NCI-H128 (cell line): ENCODE measurements around the gene RASSF3.
"Not testable (repeated sequence)": the region's sequence is repeated elsewhere in the genome, so short reads cannot be mapped to it uniquely, and the experiment has no call there.

Experiments
- DNase-seq: peaks from one replicate; lab custom pipeline; 2025; ENCODE audit not compliant: unreplicated experiment; lab: John Stamatoyannopoulos, UW

The RASSF3 gene

DNA sequence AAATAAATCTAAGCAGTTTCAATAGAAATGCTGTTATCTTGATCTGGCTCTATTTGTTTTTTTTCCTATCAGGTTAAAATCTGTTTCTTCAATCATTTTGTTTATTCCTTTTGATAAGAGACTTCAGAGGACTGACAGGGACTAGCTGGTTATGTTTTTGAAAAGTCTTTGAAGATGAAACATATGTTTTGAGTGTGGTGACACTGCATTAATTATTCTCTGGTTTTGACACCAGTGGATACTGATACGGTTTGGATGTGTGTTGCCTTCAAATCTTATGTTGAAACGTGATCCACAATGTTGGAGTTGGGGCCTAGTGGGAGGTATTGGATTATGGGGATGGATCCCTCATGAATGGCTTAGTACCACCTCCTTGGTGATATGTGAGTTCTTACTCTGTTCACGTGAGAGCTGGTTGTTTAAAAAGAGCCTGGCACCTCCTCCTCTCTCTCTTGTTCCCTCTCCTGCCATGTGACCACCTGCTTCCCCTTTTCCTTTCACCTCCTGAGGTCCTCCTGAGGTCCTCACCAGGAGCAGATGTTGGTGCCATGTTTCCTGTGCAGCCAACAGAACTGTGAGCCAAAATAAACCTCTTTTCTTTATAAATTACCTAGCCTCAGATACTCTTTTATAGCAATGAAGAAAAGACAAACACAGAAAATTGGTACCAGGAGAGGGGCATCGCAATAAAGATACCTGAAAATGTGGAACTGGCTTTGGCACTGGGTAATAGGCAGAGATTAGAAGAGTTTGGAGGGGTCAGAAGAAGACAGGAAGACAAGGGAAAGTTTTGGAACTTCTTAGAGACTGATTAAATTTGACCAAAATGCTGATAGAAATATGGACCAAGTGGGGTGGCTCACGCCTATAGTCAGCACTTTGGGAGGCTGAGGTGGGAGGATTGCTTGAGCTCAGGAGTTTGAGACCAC is 23.0 kb downstream of the RASSF3 start:
- DNase-seq = no peak

DNA sequence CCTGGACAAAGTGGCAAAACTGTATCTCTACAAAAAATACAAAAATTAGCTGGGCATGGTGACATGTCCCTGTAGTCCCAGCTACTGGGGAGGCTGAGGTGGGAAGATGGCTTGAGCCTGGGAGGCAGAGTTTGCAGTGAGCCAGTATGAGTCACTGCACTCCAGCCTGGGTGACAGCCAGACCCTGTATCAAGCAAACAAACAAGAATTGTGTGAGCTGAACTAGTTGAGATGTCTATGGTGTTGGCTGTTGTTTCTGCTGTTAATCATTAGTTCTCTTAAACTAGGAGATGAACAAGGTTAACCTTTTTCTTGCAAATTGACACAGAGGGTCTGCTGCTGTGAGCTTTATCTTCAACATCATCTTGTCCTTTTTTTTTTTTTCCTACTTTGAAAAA is 23.6 kb downstream of the RASSF3 start:
- DNase-seq = no peak

DNA sequence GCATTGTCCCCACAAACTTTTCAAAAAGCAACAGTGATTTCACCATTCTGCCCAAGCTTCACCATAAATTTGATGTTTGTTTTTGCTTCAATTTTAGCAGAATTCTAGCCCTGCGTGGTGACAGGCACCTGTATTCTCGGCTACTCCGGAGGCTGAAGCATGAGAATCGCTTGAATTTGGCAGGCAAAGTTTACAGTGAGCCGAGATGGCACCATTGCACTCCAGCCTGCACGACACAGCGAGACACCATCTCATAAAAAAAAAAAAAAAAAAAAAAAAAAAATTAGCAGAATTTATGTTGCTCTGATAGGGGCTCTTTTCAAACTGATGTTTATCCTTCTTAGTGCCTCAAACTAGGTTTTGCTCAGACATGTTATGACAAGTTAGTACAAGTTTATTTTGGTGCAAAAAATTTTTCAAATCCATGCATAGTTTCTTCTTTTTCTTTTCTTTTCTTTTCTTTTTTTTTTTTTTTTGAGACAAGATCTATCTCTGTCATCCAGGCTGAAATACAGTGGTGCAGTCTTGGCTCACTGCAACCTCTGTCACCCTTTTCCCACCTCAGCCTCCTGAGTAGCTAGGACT is 24.3 kb downstream of the RASSF3 start:
- no peak for DNase-seq

DNA sequence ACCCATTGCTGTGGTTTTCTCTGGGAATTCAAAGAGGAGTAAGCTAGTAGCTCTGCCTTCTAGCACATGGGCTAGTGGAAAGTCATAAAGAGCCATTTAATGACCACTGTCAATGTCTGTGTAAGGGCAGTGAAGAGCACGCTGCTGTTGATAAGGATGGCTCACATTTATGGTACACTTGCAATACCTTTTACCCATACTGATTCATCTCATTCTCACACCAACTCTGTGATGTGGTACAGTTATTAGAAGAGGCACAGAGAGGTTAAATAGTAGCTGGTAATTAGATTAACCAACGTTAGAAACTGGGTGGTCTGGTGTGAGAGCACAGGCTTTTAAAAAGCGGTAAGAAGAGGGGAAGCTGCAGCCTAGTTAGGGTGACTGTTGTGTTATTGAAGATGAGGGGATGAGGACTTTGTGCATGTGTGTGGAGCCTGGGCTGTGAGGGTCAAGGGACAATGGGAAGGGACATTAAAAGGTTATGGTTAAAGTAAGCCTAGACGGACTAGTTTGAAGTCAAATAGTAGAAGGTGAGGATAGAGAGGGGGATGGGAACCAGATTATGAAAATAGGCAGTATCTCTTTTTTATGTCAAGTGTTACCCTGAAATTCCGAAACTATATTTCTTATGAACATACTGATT is 25.2 kb downstream of the RASSF3 start:
- no peak for DNase-seq

DNA sequence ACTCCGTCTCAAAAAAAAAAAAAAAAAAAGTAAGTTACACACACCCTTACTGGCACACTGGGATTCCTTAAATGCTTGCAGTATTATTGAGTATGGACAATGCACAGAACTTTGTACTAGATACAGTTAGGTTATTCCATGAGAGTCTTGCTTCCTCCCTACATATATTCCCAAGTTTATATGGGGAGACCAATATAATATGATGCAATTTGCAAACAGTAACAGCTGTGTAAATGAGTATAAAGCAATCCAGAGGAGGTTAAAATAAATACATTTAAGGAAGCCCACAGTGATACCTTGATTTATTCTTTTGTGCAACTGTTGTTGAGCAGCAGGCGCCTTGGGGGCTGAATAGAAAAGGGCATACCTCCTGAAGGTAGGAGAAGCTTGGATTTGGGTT is 26.6 kb downstream of the RASSF3 start:
- no peak for DNase-seq

DNA sequence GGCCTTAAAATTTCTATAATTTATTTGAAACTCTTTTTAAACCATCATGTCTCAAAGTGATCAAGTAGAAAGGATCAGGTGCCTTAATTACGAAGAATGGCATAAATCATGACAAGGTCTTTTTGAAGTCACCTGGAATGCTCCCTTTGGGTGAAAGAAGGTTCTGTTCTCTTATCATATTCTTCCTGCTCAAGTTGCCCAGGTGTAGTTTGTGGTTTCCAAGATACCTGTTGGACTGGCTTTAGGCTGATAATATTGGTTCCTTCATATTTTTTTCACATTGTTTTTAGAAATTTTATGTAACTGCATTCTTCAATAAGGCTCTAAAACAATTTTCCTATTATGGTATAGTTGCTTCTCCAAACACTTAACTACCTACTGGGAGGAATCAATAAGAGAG is 29.2 kb downstream of the RASSF3 start:
- no peak for DNase-seq

DNA sequence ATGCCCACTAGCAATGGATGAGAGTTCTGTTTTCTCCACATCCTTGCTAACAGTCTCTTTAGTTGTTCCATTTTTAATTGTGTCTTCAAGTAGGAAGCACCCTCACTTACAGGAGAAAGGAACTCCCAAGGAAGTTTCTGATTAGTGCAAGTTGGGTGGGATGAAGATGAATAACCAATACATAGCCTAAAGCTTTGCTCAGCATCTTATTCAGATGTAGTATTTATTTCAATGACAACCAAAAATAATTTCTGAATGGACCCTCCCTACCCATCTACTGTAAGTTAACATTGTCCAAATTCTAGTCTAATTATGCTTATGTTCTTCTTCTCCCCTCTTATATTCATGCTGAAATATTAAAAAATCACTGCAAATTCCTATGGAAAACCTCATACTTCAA is 36.0 kb downstream of the RASSF3 start:
- DNase-seq = no peak

DNA sequence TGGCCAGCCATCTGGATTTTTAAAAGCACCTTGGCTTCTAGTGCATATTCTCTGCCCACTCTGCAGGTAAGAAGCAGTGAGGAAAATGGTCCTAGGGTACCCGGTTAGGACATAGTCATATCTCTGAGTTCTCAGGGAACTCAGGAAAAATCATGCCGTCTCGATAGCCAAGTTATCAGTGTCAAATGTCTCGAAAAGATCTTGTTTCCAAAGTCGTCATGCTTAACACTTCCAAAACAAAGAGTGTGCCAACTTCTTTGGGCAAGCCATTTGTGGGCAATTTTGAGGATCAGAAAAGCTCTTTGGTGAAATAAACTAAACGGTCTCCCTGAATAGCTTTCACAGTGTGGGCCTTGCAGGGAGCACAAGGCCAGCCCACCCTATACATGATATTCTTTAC is 39.2 kb downstream of the RASSF3 start:
- no peak for DNase-seq

DNA sequence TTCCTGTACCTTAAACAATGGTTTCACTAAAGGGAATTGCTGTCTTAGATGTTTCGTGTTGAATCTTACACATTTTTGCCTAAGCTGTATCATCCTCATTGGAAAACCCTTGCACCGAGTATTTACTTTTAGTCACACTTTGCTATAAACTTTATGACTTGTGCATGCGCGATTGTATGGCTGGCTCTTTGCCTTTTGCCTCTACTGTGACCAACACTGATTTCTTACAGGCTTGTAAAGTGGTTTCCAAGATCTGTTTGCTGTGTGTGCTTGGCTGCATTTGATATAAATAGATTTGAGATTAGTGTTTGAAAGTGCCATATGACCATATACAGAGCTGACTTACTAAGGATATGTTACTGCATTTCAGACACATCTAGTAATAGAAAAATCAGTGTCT is 40.5 kb downstream of the RASSF3 start:
- DNase-seq = no peak

DNA sequence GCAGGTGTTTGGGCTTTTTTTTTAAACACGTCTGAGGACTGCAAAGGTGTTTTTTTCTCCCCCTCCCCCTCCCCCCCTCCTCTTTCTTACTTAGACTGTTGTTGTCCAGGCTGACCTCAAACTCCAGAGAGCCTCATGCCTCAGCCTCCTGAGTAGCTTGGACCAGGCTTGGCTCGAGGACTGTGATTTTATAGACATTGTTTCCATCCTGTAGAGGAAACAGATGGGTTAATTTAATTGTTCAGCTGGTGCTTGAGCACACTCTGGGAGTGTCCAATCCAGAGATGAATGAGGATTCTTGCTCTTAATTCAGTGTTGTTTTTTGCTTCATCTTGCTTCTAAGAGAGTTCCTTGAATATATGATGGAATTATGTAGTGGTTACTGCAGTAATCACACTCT is 42.1 kb downstream of the RASSF3 start:
- DNase-seq = no peak

DNA sequence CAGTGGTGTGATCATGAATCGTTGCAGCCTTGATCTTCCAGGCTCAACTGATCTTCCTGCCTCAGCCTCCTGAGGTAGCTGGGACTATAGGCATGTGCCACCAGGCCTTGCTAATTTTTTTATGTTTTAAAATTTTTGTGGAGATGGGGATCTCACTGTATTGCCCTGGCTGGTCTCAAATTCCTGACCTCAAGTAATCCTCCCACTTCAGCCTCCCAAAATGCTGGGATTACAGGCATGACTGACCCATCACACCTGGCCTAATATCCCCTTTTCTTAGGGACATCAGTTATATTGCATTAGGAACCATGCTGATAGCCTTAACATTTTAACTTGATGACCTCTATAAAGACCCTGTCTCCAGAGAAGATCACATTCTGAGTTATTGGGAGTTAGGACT is 42.8 kb downstream of the RASSF3 start:
- DNase-seq = no peak

DNA sequence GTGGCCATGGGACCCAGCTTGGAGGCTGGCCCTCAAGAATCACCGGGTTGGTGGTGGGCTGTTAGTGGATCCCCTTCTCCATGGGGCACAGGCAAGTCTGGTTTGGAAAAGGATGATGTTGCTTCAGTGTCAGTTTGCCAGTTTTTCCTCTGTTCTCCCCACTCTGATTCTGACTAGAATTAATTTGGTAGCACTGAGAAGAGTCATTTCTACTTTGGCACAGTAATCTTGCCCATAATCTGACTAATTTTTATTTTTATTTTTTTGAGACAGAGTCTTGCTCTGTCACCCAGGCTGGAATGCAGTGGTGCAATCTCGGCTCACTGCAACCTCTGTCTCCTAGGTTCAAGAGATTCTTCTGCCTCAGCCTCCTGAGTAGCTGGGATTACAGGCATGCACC is 43.6 kb downstream of the RASSF3 start:
- DNase-seq = not testable (repeated sequence)

DNA sequence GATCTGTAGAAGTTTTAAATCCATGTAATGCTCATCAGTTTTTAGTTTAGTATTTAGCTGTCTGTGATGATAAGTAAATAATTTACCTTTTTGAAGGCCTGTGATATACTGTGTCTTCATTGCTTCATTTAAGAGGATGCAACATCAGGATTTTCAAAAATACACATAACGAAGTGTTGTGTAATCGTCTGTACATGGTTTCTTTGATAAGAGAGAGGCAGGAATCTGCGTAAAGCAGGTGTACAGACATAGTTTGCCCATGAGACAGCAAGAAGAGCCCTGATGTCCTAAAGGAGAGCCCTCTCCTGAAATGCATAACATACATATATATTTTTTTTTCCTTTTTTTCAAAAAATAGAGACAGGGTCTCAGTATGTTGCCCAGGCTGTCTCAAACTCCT is 44.8 kb downstream of the RASSF3 start:
- no peak for DNase-seq

DNA sequence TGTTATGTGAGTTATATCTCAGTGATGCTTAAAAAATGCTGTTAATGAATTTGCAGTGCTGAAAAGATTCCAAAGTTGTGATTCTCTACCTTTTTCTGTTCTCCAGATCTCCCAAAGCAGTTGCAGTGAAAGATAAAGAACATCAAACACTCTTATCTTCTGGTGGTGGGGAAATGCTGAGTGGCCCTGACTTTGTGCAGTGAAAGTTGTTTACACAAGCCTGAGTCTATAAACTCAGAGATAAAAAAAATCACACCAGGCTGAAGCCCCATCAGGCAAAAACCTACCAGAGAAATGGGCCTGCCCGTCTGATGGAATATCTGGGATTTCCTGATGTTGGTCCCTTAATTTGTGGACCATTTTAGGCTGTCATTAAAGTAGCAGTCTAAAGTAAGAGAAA is 46.1 kb downstream of the RASSF3 start:
- no peak for DNase-seq

DNA sequence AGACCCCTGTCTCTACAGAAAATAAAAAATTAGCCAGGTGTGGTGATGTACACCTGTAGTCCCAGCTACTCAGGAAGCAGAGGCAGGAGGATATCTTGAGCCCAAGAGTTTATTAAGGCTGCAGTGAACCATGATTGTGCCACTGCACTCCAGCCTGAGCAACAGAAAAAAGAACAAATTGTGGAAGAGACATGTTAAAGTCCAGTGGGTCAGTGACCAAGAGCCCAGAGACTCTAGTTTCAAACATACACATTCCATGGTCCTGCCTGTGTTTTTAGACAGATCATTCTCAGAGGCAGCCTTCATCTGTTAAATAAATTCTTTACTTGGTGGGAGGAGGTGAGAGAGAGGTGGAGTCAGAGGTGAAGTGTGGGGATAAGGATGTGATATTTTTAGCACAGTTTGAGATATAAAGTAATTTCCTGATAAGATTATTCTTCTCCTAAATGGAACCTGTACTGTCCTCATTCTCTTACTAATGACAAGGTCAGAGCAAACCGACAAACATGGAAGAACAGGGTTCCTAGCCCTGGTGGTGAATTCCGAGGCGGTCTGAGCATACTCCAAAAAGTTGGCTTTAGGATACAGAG is 48.7 kb downstream of the RASSF3 start:
- no peak for DNase-seq

DNA sequence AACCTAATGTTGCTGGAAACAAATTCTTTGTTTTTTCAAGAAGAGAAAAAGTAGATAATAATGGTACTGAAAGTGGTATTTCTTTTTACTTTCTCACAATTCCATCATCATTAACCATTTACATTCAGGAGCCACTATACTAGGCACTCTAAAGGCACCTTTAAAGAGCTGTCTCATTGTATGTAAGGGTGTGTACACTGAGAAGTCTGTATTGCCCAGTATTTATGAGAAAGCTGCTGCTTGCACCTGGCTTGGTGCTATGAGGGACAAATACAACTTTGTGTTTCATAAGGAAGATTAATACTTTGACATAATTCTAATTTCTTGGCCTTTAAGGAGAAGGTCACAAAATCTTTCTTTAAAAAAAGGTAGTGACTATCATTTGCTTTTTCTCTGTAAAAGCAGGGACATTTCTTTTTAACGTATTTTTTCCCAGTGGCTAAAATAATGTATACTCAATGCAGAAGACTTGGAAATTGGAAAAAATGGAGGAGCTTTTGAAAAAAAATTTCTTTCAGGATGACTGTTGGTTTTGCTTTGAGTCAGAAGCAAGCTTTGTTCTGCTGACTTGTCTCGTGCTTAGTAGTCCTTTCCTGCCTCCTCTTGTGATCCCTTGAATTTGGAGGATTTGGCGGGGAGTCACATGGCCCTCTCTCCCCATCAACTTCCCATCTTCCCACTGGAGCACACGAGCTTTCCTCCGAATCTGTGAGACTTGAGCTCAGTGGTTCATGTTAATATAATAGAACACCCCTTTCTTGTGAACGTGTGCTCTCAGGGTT is 50.1 kb downstream of the RASSF3 start:
- no peak for DNase-seq

DNA sequence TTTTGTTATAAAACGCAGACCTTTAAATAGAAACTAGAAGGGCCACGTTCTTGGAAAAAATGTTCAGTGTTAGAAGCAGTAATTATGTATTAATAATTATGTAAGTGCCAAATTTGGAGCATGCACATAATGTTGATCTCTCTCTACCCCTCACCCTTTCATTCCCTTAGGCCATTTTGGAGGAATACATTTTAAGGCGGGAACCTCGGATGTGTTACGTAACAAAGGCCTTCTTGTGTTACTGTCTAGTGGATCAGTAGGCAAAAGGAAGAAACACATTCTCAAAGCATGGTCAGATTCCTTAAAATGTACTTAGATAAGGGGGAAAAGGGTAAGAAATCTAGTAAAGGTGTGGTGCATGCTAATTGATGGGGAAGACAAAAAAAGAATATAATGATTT is 52.7 kb downstream of the RASSF3 start:
- DNase-seq = no peak

DNA sequence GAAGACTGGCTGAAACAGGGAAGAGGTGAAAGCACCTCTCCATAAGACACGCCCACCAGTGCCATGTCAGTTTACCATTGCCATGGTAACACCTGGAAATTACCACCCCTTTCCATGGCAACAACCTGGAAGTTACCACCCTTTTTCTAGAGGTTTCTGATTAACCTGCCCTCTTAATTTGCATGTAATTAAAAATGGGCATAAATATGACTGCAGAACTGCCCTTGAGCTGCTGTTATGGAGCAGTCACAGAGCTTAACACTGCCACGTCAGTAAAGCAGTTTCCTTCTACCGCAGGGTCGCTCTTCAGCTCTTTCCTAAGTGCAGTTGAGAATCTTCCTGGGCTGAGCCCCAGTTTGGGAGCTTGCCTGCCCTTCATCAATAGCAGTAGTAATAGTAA is 55.2 kb downstream of the RASSF3 start:
- no peak for DNase-seq

DNA sequence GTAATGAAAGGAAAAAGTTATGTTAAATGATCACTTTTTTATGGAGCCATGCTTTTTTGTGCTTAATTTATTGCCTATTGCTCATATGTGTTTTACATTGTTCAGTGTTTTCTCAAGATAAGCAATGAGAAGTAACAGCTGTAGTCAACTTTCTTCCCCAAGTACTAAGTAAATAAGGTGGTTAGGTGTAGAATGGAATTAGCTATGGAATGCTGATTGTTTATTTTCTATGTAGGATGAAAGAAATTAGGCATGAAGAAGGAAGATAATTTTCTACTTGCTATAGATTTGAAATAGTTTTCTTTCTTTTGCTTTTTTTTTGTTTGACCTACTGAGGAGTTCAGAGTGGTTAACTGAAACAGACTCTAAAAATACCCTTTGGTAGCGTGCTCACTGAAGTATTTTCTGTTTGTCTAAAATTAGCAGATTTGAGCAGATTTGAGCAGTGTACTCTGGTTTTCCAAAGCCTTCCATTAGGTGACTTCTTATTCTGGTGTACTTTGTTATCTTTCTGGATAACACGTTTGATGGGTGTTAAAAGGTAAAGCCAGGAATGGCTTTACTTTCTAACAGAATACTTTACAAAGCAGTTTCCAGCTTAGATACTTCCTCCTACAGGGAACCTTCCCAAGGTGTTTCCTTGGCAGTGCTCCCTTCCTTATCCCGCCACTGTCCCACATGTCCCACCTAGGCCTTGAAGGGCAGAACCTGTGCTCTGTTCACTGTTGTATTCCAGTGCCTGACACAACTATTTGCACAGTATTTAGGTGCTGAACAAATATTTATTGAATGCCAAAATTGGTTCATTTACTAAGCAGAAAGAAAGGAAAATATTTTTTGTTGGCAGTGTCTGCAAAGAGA is 56.0 kb downstream of the RASSF3 start:
- DNase-seq = no peak

DNA sequence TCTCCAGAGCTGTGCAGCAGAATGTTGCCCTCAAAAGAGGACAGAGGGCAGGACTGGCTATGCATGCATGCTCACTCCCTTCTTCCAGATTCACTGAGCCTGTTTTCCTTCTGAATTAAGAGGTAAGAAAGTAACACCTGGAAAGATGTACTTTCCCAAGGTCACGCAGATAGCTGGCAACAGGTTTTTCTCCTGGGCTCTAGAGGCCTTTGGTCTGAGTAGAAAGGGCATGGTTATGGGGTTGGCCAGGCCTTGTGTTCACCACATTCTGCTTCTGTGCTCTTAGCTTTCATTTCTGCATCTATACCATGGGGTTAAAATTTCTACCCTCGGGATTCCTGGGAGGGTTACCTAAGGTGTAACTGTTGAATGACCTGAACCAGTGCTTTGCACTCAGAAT is 57.5 kb downstream of the RASSF3 start:
- no peak for DNase-seq
